ENCODE results near the gene ZNF555.

DNA sequence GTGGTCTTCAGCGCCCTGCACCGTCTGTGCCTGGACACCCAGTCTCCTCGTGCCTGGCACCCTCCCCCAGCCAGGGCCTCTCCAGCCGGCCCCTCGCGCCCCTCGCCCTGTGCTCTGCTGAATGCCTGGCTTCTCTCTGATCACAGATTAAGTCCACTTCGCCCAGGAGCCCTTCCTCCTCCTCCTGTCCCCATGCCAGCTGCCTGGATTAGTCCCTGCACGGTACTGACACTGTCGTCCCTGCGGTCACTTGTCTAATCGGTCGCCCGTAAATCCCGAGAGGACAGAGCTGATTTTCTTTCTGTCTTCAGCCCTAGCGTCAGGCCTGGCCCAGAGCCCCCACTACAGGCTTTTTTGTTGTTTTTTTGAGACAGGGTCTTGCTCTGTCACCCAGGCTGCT is 49.4 kb upstream of the ZNF555 start:
- TF ChIP-seq, protein P1, sequence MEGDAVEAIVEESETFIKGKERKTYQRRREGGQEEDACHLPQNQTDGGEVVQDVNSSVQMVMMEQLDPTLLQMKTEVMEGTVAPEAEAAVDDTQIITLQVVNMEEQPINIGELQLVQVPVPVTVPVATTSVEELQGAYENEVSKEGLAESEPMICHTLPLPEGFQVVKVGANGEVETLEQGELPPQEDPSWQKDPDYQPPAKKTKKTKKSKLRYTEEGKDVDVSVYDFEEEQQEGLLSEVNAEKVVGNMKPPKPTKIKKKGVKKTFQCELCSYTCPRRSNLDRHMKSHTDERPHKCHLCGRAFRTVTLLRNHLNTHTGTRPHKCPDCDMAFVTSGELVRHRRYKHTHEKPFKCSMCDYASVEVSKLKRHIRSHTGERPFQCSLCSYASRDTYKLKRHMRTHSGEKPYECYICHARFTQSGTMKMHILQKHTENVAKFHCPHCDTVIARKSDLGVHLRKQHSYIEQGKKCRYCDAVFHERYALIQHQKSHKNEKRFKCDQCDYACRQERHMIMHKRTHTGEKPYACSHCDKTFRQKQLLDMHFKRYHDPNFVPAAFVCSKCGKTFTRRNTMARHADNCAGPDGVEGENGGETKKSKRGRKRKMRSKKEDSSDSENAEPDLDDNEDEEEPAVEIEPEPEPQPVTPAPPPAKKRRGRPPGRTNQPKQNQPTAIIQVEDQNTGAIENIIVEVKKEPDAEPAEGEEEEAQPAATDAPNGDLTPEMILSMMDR (IDR thresholded peaks at IDR 0.05) = no peak
- TF ChIP-seq POLR2A (IDR thresholded peaks at IDR 0.05) = no peak
- no peak for TF ChIP-seq EP300 (IDR thresholded peaks at IDR 0.05)
